Breast epithelium (tissue), 3 donors: ENCODE results near the gene SORT1.

ENCODE experiments used
- CTCF ChIP-seq, 3 donors: fragments of 450-650 bp; IDR thresholded peaks; one replicate each; pipeline ENCODE4 v1.5.1; 2016 to 2017; ENCODE audit warnings: antibody characterized with exemption in 3 of 3, mild to moderate bottlenecking in 3 of 3, moderate library complexity in 3 of 3
- POLR2A ChIP-seq: fragments of 450-650 bp; IDR thresholded peaks from one replicate; pipeline ENCODE4 v1.6.1; 2016; ENCODE audit warnings: antibody characterized with exemption, mild to moderate bottlenecking, moderate library complexity

- TF ChIP-seq CTCF (IDR thresholded peaks at IDR 0.05): no peak
- no peak for TF ChIP-seq POLR2A
Observed at GRCh38 chr1:109274533-109275476, 122.9 kb downstream of the SORT1 start.
